Breast epithelium (tissue), 3 donors: ENCODE results near the gene PRKCE.

Experiments used
- POLR2A ChIP-seq: fragments of 450-650 bp; IDR thresholded peaks from one replicate; pipeline ENCODE4 v1.6.1; 2016; ENCODE audit warnings: antibody characterized with exemption, mild to moderate bottlenecking, moderate library complexity
- POLR2AphosphoS5 ChIP-seq, 3 donors: sonication (generic); formaldehyde crosslinking; IDR thresholded peaks; one replicate each; pipeline ENCODE4 v1.6.1; 2017; ENCODE audit warnings: antibody characterized with exemption in 3 of 3
- TF ChIP-seq, protein P1 (sequence below), 3 donors: fragments of 450-650 bp; IDR thresholded peaks; one replicate each; pipeline ENCODE4 v1.5.1; 2016 to 2017; ENCODE audit warnings: antibody characterized with exemption in 3 of 3, mild to moderate bottlenecking in 3 of 3, moderate library complexity in 3 of 3

DNA sequence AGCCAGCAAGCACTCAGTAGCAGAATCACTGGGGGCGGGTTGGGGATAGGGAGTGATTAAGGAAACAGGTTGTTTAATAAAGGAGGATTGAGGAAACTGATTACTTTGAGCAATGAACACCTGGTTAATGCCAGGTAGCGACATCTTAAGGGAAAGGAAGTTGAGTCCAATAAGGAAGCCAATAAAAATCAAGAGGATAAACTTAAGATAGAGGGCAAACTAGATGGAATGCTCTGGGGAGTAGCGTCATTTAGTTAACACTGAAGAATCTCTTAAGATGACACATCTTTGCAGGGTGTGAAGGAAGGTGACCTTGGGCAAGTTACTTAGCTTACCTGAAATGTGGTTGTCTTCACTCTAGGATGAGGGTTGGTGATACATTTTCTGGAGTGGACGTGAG, 242.7 kb downstream of the PRKCE start:
- TF ChIP-seq, protein P1, sequence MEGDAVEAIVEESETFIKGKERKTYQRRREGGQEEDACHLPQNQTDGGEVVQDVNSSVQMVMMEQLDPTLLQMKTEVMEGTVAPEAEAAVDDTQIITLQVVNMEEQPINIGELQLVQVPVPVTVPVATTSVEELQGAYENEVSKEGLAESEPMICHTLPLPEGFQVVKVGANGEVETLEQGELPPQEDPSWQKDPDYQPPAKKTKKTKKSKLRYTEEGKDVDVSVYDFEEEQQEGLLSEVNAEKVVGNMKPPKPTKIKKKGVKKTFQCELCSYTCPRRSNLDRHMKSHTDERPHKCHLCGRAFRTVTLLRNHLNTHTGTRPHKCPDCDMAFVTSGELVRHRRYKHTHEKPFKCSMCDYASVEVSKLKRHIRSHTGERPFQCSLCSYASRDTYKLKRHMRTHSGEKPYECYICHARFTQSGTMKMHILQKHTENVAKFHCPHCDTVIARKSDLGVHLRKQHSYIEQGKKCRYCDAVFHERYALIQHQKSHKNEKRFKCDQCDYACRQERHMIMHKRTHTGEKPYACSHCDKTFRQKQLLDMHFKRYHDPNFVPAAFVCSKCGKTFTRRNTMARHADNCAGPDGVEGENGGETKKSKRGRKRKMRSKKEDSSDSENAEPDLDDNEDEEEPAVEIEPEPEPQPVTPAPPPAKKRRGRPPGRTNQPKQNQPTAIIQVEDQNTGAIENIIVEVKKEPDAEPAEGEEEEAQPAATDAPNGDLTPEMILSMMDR (IDR thresholded peaks at IDR 0.05): no peak
- TF ChIP-seq POLR2AphosphoS5 (IDR thresholded peaks at IDR 0.05): no peak
- TF ChIP-seq POLR2A: no peak
